Measurements from ENCODE around the gene TMEM175. TPM values are rescaled to one million over a fixed set of nuclear protein-coding genes. Genes with fewer than 3 reads are reported as not detected.

TMEM175 gene
- polyA plus RNA-seq, 1 of the 3 experiments (the other 2 are of a cell fraction): 54.2 TPM

DNA sequence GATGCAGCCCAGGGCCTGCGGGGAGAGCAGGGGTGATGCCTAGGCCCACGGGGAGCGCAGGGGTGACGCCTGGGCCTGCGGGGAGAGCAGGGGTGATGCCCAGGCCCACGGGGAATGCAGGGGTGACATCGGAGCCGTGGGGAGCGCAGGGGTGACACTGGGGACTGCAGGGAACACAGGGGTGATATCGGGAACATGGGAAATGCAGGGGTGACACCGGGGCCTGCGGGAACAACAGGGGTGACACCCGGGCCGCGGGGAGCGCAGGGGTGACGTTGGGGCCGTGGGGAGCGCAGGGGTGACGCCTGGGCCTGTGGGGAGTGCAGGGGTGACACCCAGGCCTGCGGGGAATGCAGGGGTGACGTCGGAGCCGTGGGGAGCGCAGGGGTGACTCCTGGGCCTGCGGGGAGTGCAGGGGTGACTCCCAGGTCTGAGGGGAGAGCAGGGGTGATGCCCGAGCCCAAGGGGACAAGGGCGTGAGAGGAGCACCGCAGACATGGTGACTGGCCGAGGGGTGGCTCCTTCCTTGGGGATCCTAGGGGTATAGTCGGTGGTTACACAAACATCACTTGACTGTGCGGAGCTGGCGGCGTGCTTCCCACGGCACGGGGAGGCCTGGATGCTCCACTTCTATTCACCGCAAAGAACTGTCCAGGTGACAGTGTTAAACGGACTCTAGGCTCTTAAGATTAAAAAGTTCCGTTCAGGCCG, 38.1 kb upstream of the TMEM175 start:
- no peak for TF ChIP-seq ELF1 (IDR thresholded peaks at IDR 0.05)
- TF ChIP-seq GABPA (IDR thresholded peaks at IDR 0.05; ENCODE audit: low read depth): no peak
- TF ChIP-seq EP300 (IDR thresholded peaks at IDR 0.05; ENCODE audit: borderline replicate concordance in 1 of 2, low read depth in 1 of 2, low read length in 1 of 2): no peak
- TF ChIP-seq MEF2A (IDR thresholded peaks at IDR 0.05; ENCODE audit: borderline replicate concordance, low read depth): no peak
- no peak for TF ChIP-seq CHD2 (IDR thresholded peaks at IDR 0.05; ENCODE audit: low read length, partially characterized antibody)
- no peak for TF ChIP-seq RCOR1 (IDR thresholded peaks at IDR 0.05; ENCODE audit: low read length)
- TF ChIP-seq, protein P1, sequence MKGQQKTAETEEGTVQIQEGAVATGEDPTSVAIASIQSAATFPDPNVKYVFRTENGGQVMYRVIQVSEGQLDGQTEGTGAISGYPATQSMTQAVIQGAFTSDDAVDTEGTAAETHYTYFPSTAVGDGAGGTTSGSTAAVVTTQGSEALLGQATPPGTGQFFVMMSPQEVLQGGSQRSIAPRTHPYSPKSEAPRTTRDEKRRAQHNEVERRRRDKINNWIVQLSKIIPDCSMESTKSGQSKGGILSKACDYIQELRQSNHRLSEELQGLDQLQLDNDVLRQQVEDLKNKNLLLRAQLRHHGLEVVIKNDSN (IDR thresholded peaks at IDR 0.05; ENCODE audit: borderline replicate concordance, low read depth): no peak
- TF ChIP-seq, protein P2, sequence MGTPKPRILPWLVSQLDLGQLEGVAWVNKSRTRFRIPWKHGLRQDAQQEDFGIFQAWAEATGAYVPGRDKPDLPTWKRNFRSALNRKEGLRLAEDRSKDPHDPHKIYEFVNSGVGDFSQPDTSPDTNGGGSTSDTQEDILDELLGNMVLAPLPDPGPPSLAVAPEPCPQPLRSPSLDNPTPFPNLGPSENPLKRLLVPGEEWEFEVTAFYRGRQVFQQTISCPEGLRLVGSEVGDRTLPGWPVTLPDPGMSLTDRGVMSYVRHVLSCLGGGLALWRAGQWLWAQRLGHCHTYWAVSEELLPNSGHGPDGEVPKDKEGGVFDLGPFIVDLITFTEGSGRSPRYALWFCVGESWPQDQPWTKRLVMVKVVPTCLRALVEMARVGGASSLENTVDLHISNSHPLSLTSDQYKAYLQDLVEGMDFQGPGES (IDR thresholded peaks at IDR 0.05; ENCODE audit: low read depth, low read length): no peak
- TF ChIP-seq SIN3A (IDR thresholded peaks at IDR 0.05; ENCODE audit: borderline replicate concordance, low read depth, low read length): no peak
- no peak for TF ChIP-seq FOXJ3 (CRISPR knock-in tag; IDR thresholded peaks at IDR 0.05)
- TF ChIP-seq, protein P3, sequence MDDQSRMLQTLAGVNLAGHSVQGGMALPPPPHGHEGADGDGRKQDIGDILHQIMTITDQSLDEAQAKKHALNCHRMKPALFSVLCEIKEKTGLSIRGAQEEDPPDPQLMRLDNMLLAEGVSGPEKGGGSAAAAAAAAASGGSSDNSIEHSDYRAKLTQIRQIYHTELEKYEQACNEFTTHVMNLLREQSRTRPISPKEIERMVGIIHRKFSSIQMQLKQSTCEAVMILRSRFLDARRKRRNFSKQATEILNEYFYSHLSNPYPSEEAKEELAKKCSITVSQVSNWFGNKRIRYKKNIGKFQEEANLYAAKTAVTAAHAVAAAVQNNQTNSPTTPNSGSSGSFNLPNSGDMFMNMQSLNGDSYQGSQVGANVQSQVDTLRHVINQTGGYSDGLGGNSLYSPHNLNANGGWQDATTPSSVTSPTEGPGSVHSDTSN (IDR thresholded peaks at IDR 0.05): no peak
- no peak for TF ChIP-seq GATA2 (CRISPR knock-in tag; IDR thresholded peaks at IDR 0.05)
- no peak for TF ChIP-seq NFIC (IDR thresholded peaks at IDR 0.05; ENCODE audit: borderline replicate concordance)
- TF ChIP-seq, protein P4, sequence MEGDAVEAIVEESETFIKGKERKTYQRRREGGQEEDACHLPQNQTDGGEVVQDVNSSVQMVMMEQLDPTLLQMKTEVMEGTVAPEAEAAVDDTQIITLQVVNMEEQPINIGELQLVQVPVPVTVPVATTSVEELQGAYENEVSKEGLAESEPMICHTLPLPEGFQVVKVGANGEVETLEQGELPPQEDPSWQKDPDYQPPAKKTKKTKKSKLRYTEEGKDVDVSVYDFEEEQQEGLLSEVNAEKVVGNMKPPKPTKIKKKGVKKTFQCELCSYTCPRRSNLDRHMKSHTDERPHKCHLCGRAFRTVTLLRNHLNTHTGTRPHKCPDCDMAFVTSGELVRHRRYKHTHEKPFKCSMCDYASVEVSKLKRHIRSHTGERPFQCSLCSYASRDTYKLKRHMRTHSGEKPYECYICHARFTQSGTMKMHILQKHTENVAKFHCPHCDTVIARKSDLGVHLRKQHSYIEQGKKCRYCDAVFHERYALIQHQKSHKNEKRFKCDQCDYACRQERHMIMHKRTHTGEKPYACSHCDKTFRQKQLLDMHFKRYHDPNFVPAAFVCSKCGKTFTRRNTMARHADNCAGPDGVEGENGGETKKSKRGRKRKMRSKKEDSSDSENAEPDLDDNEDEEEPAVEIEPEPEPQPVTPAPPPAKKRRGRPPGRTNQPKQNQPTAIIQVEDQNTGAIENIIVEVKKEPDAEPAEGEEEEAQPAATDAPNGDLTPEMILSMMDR (IDR thresholded peaks at IDR 0.05): no peak
- TF ChIP-seq RFX5 (IDR thresholded peaks at IDR 0.05; ENCODE audit: low read length): no peak
- TF ChIP-seq, protein P5, sequence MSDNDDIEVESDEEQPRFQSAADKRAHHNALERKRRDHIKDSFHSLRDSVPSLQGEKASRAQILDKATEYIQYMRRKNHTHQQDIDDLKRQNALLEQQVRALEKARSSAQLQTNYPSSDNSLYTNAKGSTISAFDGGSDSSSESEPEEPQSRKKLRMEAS (IDR thresholded peaks at IDR 0.05; ENCODE audit: low read depth): no peak
- TF ChIP-seq EZH2phosphoT487 (IDR thresholded peaks at IDR 0.05; ENCODE audit: borderline replicate concordance, low read depth): no peak
- TF ChIP-seq JUND (IDR thresholded peaks at IDR 0.05): no peak

More for the DNA sequence above, 38.1 kb upstream of the TMEM175 start:
- H3K9ac ChIP-seq: no peak overlapping the region
- H3F3A ChIP-seq (replicated peaks; ENCODE audit: insufficient read depth): no peaks in the 10 kb centered on the region
- H3K9me3 ChIP-seq: no peaks in the 10 kb centered on the region
- CTCF ChIA-PET: no interaction called here
- POLR2A ChIA-PET: no interaction called here
- no peaks in the 10 kb centered on the region for H4K20me1 ChIP-seq (ENCODE audit: insufficient read depth)
- no peaks in the 10 kb centered on the region for H3K9me2 ChIP-seq
- WGBS (ENCODE audit: low lambda C conversion rate): 96% methylated on average over 31 of the region's 40 CpGs
- no peak for DNase-seq
- H3K4me3 ChIP-seq (ENCODE audit: low read depth in 2 of 2, low read length in 1 of 2): no peak overlapping the region
- H3K36me3 ChIP-seq (replicated peaks in 1 of 2; ENCODE audit: control insufficient read depth in 1 of 2, insufficient read depth in 2 of 2, low read length in 1 of 2): peaks cover 0 to 45% of the 10 kb centered on the region in 2 experiments
- no peaks in the 10 kb centered on the region for H3K79me2 ChIP-seq (ENCODE audit: insufficient read depth)
- H3K27me3 ChIP-seq (ENCODE audit: insufficient read depth): no peaks in the 10 kb centered on the region
- H3K27ac ChIP-seq (ENCODE audit: low read depth in 2 of 2, low read length in 1 of 2): no peak overlapping the region
- no peak overlapping the region for H3K4me2 ChIP-seq
- H2AFZ ChIP-seq (ENCODE audit: low read depth): no peak overlapping the region
- no peaks in the 10 kb centered on the region for H3K4me1 ChIP-seq (ENCODE audit: control insufficient read depth in 1 of 2, insufficient read depth in 2 of 2, low read depth in 1 of 2, low read length in 1 of 2)

Measured in SK-N-SH (cell line).